SH-SY5Y (cell line): ENCODE results near the gene MOV10L1.

Source experiments
- GATA2 ChIP-seq: IDR thresholded peaks from 2 replicates; pipeline ENCODE4 v1.6.1; 2011; ENCODE audit warnings: mild to moderate bottlenecking, low read depth, low read length
- GATA3 ChIP-seq: IDR thresholded peaks from 2 replicates; pipeline ENCODE4 v1.6.1; 2011; ENCODE audit warnings: low read depth, mild to moderate bottlenecking, low read length, moderate library complexity

- TF ChIP-seq GATA2 (no peak), GATA3 (no peak)
These were observed 12.9 kb upstream of the MOV10L1 start for GRCh38 chr22:50076646-50077535.
